GM12891 (cell line): ENCODE data around the gene OTOGL.

Experiments
- PAX5 ChIP-seq: IDR thresholded peaks from 2 replicates; pipeline ENCODE4 v1.6.1; 2011; ENCODE audit warnings: low read length, moderate library complexity, mild to moderate bottlenecking; ENCODE audit not compliant: insufficient read depth, severe bottlenecking
- POLR2A ChIP-seq: IDR thresholded peaks from 2 replicates; pipeline ENCODE4 v1.6.1; 2011; ENCODE audit warnings: low read depth, low read length, control low read depth
- POLR2AphosphoS5 ChIP-seq: IDR thresholded peaks from 2 replicates; pipeline ENCODE4 v1.6.1; 2011; ENCODE audit warnings: low read depth, low read length, control low read depth
- SPI1 ChIP-seq: IDR thresholded peaks from 2 replicates; pipeline ENCODE4 v1.6.1; 2011; ENCODE audit warnings: low read depth, low read length, control low read depth
- TAF1 ChIP-seq: IDR thresholded peaks from 2 replicates; pipeline ENCODE4 v1.6.1; 2011; ENCODE audit warnings: low read depth, low read length, control low read depth

DNA sequence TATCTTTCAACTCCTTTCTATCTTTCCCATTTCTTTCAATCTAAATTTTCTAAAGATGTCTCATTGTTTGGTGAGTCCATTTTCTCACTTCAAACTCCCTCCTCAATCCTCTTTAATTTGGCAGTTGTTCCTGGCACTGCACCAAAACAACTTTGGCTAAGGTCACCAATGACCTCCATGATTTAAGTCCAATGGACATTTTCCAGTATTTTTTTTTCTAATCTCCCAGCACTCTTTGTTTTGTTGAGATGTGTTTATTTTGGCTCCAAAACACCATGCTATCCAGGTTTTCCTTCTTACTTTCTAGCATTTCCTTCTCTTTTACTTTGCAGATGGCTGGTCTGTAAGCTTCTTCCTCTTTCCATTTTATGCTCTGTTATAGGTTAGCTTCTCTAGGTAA is 42.5 kb upstream of the OTOGL start:
- TF ChIP-seq POLR2AphosphoS5 (no peak), POLR2A (no peak), SPI1 (no peak), PAX5 (no peak), TAF1 (no peak)
